OCI-M2 (cell line): ENCODE measurements around the gene PPP1R12A.
"Not testable (repeated sequence)": the region's sequence is repeated elsewhere in the genome, so short reads cannot be mapped to it uniquely, and the experiment has no call there.

ENCODE experiments used
- DNase-seq: peaks from one replicate; lab custom pipeline; 2025; ENCODE audit not compliant: unreplicated experiment; lab: John Stamatoyannopoulos, UW

The PPP1R12A gene

DNA sequence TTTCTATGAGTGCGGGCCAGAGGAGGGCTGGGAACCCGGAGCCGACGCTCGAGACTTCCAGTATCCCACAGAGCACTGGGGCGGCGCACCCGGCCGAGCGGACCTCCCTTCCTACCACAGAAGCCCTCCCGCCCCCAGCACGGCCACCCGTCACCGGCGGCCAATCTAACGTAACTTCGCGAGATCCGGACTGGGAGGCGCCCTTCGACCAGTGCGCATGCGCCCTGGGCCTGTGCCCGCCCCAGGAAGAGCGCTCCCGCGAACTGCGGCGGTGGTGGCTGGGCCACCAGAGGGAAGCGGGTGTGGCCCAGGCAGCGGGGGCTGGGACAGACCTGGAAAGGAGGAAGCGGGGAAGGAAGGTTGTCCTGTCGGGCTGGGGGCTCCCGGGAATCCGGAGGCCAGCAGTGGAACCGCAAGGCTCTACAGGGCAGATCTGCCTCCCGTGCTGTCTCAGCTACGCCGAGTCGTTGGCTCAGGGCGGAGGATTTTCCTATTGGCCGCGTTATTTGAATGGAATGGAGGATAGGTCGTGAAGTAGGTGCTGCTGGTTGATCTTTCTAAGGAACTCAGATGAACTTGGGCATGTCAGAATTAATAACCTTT, at the start of gene PPP1R12A:
Gene PPP1R12A (minus strand): TSS at position 77 of the 603 bp plus-strand sequence. CDS start 166 bp downstream, outside the sequence.
- peak; percentile 61 for DNase-seq

DNA sequence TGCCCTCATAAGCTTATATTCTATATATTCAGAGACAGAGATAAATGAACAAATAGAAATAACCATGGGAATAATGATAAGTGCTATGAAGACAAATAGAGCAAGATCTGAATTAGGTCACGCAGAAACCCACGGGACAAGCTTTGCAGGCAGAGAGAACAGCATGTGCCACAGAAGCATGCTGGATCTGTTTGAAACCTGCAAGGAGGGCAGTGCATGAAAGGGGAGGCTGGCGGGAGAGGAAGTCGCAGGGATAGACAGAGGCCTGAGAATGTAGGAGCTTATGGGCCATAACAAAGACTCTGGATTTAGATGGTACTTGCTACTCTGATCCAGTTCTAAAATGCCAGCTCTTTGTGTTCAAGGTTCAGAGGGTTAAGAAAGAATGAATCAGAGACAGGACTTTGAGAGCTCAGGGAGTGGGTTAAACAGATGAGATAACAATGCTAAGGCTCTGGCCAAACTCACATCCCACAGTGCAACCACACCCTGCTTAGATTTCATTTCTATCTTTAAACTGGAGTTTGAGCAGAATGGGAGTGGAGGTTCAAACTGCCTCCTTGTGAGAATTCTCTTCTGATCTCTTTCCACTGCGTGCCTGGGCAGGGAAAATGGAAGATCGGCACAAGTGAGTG, 49.2 kb upstream of the PPP1R12A start:
- no peak for DNase-seq

DNA sequence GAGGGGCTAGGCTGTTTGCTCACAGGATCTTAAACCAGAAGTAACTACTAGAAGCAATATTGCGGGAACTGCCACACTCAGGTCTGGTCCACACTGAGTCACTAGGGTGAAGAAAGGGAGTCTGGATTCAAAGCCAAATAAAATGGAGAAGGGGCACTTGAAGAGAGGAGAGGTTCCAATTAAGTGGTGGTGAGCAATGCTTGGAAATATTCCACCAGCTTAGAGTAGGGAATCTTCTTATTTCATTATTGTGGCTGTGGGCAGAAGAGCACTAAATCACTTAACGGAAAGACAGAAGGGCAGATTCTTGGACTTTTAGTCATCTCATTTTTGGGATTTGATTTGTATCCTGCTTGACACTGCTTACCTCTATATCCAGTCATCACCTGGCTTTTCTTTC, 48.6 kb upstream of the PPP1R12A start:
- no peak for DNase-seq

DNA sequence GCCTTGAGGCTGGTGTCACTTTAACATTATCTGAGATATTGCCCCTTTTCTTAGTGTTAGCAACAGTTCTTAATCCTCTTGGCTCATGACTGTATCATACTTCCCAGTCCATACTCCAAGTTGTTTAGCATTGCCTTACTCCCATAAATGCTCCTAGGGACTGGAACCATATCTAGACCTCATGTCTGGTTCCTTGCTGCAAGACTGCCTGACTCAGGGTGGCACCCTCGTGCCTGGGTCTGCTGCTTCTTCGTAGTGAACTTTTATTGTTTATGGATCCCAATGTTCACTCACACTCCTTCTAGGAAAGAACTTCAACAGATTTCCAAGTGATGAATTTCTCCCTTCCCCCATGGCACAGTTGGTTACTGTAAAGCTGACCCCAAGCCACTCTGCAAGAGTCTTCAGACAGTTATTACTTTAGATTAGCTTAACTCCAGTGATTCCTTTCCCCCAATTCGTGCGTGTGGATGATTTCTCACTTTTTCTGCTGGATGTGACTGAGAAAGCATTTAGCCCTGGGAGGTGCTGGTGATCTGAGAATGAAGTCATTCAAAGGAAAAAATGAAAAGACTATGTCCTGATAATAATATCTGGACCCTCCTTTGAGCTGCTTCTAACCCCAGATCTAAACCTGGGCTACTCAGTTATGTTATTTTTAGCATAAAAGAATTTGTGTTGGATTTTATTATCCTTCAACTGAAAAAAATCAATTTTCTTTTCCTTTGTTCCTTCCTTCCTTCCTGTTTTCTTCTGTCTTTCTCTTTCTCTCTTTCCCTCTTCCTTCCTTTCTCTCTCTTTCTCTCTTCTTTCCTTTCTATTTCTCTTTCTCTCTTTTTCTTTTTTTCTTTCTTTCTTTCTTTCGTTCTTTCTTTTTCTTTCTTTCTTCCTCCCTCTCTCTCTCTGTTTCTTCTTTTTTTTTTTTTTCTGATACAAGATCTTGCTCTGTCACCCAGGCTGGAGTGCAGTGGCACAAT, 47.5 kb upstream of the PPP1R12A start:
- no peak for DNase-seq

DNA sequence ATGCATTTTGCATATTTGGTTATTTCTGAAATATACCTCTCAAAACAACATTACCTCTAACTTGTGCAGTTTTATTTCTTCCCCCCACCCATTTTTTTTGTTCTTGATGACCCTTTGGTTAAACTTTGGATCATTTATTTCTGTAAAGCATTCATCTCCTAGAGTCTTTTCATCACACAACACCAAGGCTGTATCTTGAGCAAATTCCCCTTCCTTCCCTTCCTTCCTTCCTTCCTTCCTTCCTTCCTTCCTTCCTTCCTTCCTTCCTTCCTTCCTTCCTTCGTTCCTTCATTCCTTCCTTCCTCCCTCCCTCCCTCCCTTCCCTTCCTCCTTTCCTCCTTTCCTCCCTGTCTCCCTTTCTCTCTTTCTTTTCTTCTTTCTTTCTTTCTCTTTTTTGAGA, 43.8 kb upstream of the PPP1R12A start:
- no peak for DNase-seq

DNA sequence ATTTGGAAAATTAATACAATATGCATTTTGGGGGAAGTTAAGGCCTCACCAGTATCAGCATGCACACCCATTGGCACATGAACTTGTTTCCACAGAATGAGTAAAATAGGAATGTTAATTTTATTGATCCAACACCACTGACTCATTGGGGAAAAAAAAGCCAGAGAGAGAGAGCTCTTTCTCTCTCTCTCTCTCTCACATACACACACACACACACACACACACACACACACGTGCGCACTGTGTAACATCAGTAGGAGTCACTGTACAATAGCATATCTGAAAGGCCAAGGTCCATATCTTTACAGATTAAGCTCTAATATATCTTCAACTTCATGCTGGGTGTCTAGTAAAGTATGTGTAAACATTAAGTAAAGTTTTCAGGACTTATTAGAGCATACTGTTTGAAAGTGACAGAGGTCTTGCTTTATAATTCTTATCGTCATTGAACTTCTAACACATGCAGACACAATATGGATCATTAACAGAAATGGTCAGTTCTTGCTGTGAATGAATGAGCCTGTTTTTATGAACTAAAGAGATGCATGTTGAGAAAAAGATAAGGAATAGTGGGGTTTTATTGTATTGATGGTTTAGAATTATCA, 43.1 kb upstream of the PPP1R12A start:
- DNase-seq = not testable (repeated sequence)

DNA sequence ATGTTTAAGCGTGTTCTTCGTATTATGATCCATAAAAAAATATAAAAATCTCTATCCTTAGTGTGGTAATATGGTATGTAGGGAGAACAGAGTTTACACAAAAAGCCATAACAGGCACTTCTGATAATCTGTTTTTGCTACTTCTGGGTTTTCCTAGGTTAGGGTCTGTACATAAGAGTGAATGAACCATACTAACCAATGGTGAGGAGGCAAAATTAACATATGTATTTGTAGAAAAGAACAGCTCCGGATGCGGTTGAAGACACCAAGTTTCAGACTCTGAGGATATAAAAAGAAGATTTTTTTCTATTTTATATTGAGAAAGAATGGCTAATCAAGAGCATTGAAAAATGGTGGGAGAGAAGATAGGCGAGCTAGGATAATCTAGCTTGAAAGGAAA, 40.2 kb upstream of the PPP1R12A start:
- DNase-seq = no peak

DNA sequence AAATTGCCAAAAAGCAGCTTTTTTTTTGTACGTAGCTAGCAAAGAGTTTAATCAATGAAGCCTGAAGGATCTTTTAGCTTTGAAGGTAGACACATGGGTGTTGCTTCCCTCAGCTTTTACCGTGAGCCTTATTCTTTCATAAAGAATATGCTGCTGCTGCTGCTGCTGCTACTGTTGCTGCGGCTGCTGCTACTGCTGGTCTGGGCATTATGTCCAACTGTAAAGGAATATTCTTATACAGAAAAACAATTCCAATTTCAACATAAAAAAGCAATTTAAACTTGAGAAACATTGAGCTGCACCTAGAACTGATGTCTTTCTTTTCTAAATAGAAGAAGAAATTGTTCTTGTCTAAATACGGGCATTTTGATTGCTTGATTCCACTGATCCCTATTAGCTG, 38.9 kb upstream of the PPP1R12A start:
- DNase-seq = no peak

DNA sequence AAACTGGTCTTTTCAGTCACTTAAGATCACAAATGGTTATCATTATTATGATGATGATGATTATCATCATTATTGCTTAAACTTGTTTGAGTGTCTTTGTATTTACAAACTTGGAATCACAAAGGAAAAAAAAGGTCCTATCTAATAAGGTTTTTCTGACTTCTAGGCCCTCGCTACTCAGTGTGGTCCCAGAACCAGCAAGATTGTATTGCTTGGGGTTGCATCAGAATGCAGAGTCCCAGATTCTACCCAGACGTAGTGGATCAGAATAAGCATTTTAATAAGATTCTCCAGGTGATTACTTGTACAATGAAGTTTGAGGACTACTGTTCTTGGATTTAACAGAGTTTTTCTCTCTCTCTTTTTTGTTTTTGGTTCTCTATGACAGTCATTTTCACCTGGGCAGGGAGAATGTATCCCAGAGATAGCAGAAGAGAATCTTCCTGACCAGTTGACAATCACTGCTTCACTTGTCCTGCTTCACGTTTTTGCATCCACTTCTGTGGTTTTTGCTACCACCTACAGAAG, 29.3 kb upstream of the PPP1R12A start:
- DNase-seq = no peak

DNA sequence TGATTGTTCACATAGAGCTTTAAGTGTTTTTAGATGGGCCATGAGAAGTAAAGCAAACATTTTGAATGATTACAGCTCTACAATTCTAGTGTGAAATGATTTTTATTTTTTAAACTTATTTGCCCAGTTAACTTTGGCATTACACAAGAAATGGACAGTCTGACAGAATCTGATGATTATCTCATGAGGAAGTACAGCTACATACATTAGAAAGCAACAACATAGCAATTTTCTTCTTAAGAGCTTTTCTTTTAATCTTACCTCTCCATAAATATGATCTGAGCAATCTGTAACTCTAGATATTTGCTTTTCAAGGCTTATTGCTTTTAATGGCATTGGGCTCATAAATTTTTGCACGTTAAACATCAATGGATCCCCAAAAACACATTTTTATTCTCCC, 26.5 kb upstream of the PPP1R12A start:
- DNase-seq = no peak

DNA sequence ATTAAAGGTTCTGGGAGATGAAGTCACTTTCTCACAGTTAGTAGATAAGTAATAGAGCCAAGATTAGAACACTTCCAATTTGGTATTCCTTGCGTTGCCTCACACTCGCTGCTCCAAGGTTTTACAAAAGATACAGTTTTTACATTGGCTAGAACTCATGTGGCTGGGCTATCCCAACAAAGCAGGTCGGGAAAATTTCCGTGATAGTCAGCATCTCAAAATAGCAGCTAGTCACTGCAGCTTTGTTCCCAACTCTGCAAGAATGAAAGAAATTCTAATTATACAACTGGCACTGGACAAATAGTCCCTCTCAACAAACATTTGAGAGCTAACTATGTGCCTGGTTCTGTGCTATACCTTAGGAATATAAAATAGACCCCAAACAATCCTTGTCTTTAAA, 24.6 kb upstream of the PPP1R12A start:
- no peak for DNase-seq

DNA sequence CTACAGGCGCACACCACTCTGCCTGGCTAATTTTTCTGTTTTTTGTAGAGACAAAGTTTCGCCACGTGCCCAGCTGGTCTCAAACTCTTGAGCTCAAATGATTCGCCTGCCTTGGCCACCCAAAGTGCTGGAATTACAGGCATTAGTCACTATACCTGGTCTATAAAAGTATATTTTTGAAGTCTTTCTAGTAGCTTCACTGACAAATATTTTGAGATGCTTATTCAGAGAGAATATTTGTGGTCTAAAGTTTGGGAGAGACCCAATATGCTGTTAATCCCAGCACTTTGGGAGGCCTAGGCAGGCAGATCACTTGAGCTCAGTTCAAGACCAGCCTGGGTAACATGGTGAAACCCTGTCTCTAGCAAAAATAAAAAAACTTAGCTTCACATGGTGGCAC, 22.0 kb upstream of the PPP1R12A start:
- DNase-seq = no peak

DNA sequence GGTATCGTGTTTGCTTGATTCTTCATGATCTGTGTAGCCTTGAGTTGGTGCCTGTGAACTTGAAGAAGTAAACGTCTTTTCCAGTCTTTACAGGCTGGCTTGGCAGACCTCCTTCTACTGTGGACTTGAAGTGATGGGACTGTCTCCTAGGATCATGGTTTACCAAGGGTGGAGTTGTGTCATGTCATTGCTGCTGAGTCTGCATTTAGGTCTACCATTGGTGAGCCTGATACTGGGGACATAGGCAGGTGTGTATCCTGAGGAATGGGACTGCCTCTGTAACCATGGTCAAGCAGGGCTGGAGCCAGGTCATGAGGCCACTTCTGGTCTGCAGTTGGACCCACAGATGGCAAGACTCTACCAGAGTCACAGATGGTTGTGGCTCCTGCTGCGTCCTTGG, 20.7 kb upstream of the PPP1R12A start:
- DNase-seq = no peak

DNA sequence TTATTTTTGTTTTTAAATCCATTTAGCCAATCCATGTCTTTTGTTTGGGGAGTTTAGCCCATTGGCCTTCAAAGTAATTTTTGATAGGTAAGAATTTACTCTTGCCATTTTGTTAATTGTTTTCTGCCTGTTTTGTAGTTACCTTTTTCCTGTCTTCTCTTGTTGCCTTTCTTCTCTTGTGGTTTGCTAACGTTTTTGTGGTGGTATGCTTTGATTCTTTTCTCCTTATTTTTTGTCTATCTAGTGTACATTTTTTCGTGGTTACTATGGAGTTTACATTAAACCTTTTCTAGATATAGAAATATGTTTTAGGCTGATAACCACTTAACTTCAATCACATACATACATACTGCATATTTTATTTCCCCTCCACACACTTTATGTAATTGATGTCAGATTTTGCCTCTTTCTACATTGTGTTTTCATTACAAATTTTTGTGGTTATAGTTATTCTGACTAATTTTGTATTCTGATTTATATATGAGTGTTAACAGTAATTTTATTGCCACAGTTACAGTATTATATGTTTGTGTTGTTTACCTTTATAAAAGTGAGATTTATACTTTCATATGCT, 19.2 kb upstream of the PPP1R12A start:
- DNase-seq = no peak

DNA sequence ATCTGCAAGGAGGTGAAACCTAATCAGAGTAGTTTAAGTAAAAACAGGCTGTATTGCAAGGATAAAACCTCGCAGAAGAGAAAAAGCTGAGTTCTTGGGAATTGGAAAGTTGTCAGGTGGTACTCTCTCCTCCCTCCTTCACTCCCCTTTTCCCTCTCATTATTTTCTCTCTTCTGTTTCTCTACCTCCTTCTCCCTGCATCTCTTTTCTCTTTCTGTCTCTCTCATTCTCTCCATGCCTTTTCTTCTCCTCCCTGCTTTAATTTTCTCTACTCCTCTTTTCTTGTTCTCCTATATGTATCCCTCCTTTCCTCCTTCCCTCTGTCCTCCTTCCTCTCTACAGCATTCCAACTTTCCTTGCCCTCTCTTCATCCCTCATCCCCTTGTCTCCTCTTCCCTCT, 14.2 kb upstream of the PPP1R12A start:
- no peak for DNase-seq

DNA sequence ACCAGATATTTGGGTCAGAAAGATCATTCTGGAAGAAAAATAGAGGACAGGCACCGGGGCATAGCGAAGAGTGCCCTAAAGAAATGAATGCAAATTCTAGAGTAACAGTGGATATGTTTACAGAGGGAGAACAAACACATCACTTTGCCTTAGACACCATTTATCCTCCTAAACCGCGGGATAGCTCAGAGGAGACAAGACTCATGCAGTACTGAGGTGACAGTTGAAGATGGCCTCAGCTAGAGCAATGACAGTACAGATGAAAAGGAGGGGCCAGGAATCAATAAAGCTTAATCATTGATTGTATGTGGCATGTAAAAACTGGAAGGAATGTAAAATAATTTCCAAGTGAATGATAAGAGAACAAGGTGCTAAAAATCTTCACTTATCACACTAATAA, 10.5 kb upstream of the PPP1R12A start:
- DNase-seq = no peak

DNA sequence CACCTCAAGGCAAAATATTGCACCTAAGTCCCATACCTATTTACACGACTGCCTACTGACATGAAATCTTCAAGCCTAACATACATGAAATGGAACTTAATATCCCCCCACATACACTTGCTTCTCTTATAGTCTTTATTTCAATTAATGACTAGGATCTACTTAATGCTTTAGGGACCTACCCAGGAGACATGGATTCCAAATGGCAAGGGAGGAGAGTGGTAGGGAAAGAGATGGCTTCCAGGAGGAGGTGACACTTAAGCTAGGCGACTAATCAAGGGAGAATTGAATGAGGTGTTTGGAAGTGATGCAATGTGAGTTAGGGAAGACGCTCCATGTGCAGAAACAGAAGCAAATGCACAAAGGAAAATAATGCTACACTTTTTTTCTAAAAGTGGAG, 9.7 kb upstream of the PPP1R12A start:
- DNase-seq = no peak

DNA sequence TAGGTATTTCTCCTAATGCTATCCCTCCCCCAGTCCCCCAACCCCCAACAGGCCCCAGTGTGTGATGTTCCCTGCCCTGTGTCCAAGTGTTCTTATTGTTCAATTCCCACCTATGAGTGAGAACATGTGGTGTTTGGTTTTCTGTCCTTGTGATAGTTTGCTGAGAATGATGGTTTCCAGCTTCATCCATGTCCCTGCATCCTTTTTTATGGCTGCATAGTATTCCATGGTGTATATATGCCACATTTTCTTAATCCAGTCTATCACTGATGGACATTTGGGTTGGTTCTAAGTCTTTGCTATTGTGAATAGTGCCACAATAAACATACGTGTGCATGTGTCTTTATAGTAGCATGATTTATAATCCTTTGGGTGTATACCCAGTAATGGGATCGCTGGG, 7.9 kb upstream of the PPP1R12A start:
- not testable (repeated sequence) for DNase-seq

DNA sequence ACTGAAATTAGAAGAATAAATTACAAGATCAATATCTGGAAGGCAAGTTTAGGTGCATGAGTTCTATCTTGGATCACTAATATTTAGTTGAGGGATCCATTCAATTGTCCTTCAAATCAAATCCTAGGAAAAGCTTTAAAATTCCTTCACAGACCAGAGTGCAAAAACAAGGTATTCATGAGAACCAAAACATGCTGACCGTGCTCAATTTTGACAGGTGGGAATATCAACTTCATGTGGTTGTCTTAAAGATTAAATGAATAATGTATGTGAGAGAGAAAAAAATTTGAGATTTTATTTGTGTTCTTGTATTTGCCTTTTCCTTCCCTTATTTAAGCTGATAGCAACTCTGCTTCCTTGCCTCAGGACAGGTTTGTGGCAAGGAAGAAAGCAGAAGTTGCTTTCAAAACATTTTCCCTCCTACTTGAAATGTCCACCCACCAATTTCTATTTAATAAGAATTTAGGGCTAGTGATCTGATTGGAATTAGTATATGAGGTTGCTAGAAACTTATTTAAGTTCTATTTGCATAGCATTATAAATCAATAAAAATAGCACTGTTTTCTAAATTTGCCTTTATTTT, 4.9 kb upstream of the PPP1R12A start:
- DNase-seq = no peak

DNA sequence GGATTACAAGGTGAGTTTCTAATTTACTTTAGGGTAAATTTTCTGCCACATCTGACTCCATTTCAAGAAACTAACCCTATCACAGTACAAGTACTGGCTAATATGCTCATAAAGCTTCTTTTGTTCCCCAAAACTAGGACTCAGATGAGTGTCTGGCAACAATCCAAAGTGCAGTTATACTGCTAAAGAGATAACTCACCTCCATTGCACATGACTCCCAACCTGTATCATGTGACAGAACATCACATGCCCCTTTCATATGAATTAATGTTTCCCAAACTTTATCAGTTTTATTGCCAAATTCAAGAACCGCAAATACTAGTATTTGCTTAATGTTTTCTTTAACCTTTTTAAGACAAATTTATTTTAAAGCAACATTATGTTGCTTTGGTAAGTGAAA, 3.9 kb upstream of the PPP1R12A start:
- no peak for DNase-seq

DNA sequence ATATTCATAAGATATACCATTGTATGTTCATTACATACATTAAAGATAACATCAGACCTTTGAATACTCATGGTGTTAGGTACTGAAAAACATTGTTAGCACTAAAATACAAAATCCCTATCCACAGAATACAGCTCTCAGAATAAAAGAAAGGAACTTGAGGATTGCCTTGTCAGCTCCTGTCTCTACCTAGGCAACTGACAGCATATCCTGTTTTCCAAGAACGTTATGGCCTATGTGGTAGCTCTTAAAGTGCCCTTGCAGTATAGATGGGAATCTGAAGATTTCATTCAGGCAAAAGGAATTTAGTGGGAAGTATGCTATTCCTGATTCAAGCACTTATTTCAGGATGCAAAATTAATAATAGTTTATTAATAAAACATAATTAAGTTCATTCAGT, 1.8 kb upstream of the PPP1R12A start:
- no peak for DNase-seq
